ENCODE measurements around the gene TCEAL9. TPM values are rescaled to one million over a fixed set of nuclear protein-coding genes. Genes with fewer than 3 reads are reported as not detected.
A peak's percentile ranks its signal among the peaks of the same experiment; 100 is the strongest.

Gene TCEAL9
- total and polyA plus RNA-seq, 4 donors, result 7.7 to 22.8 (median 13.3) TPM

- WGBS, result 4% methylated on average over 52 of the region's 52 CpGs
- H3K27me3 ChIP-seq (ENCODE audit: control insufficient read depth in 4 of 4, insufficient read depth in 4 of 4, low read length in 3 of 4), result no peaks in the 10 kb centered on the region
- no peaks in the 10 kb centered on the region for H3K36me3 ChIP-seq (ENCODE audit: control insufficient read depth in 4 of 4, insufficient read depth in 3 of 4, low read depth in 1 of 4, low read length in 3 of 4)
- H3K9ac ChIP-seq (ENCODE audit: low read depth in 1 of 2, low read length in 2 of 2), result no peak within 1 kb of the TSS
- peak within 1 kb of the TSS in 2 of 3 donors; percentile 9 to 51 for H3K4me3 ChIP-seq (ENCODE audit: low read depth in 1 of 3, low read length in 3 of 3)
- TF ChIP-seq NR2F2 (IDR thresholded peaks at IDR 0.05) (no peak), FOXA2 (IDR thresholded peaks at IDR 0.05) (no peak), MAX (IDR thresholded peaks at IDR 0.05) (no peak), RAD21 (IDR thresholded peaks at IDR 0.05) (no peak), JUND (IDR thresholded peaks at IDR 0.05) (no peak), RXRA (IDR thresholded peaks at IDR 0.05) (no peak), HNF4G (IDR thresholded peaks at IDR 0.05) (no peak), HNF4A (conservative IDR thresholded peaks at IDR 0.05) (no peak), FOXA1 (IDR thresholded peaks at IDR 0.05) (no peak), REST (IDR thresholded peaks at IDR 0.05) (no peak), ATF3 (IDR thresholded peaks at IDR 0.05) (no peak), GABPA (IDR thresholded peaks at IDR 0.05 in 1 of 2, conservative IDR thresholded peaks at IDR 0.05 in 1 of 2) (no peak), ZBTB33 (IDR thresholded peaks at IDR 0.05) (no peak), EGR1 (IDR thresholded peaks at IDR 0.05; ENCODE audit: low read depth in 2 of 2) (no peak)
- peak; percentile 66 for DNase-seq (ENCODE audit: low spot score)
- H3K4me1 ChIP-seq (ENCODE audit: control insufficient read depth in 4 of 4, insufficient read depth in 4 of 4, low read length in 3 of 4), result peaks cover 0 to 4% (median 0%) of the 10 kb centered on the region in 4 donors
- H3K9me3 ChIP-seq (ENCODE audit: control insufficient read depth in 4 of 4, low read length in 3 of 4), result no peaks in the 10 kb centered on the region
- H3K27ac ChIP-seq (ENCODE audit: low read depth in 1 of 2, low read length in 2 of 2), result no peak within 1 kb of the TSS
Observed at GRCh38 chrX:103310555-103311398, 45.5 kb upstream of the TCEAL9 start, which contains the start of gene BEX2. Gene BEX2, minus strand, starts transcription at chrX:103310990. Its CDS starts 1,014 bp downstream, at chrX:103309976.

- no peak for TF ChIP-seq HNF4A (conservative IDR thresholded peaks at IDR 0.05)
- no peak for TF ChIP-seq CTCF (IDR thresholded peaks at IDR 0.05; ENCODE audit: low read depth, low read length, missing input control)
- TF ChIP-seq JUND (IDR thresholded peaks at IDR 0.05), result no peak
- no peak for TF ChIP-seq YY1 (IDR thresholded peaks at IDR 0.05)
- TF ChIP-seq ZBTB33 (IDR thresholded peaks at IDR 0.05), result no peak
- no peak for TF ChIP-seq SP1 (IDR thresholded peaks at IDR 0.05)
- no peak for TF ChIP-seq EGR1 (IDR thresholded peaks at IDR 0.05; ENCODE audit: low read depth in 2 of 2)
- TF ChIP-seq TAF1 (conservative IDR thresholded peaks at IDR 0.05), result no peak
- TF ChIP-seq RXRA (IDR thresholded peaks at IDR 0.05), result no peak
- no peak for TF ChIP-seq RAD21 (IDR thresholded peaks at IDR 0.05)
- no peak for TF ChIP-seq NR2F2 (IDR thresholded peaks at IDR 0.05)
- 76% methylated on average over 3 of the region's 3 CpGs for WGBS
- H3K4me1 ChIP-seq (ENCODE audit: control insufficient read depth in 4 of 4, insufficient read depth in 4 of 4, low read length in 3 of 4), result peaks cover 0 to 4% (median 0%) of the 10 kb centered on the region in 4 donors
- DNase-seq (ENCODE audit: low spot score), result no peak
- no peaks in the 10 kb centered on the region for H3K27me3 ChIP-seq (ENCODE audit: control insufficient read depth in 4 of 4, insufficient read depth in 4 of 4, low read length in 3 of 4)
- H3K36me3 ChIP-seq (ENCODE audit: control insufficient read depth in 4 of 4, insufficient read depth in 3 of 4, low read depth in 1 of 4, low read length in 3 of 4), result no peaks in the 10 kb centered on the region
- no peak overlapping the region for H3K27ac ChIP-seq (ENCODE audit: low read depth in 1 of 2, low read length in 2 of 2)
- H3K9ac ChIP-seq (ENCODE audit: low read depth in 1 of 2, low read length in 2 of 2), result no peak overlapping the region
- no peak overlapping the region for H3K4me3 ChIP-seq (ENCODE audit: low read depth in 1 of 3, low read length in 3 of 3)
- H3K9me3 ChIP-seq (ENCODE audit: control insufficient read depth in 4 of 4, low read length in 3 of 4), result no peaks in the 10 kb centered on the region
Observed at GRCh38 chrX:103311399-103311780, 44.9 kb upstream of the TCEAL9 start.

Data from liver (tissue), 9 donors.